Measurements from ENCODE around the gene CNBD2.

- no peak for TF ChIP-seq POLR2AphosphoS5 (IDR thresholded peaks at IDR 0.05; ENCODE audit: low read depth, low read length)
- TF ChIP-seq POLR2A (IDR thresholded peaks at IDR 0.05; ENCODE audit: low read depth, low read length): no peak
- TF ChIP-seq TAF1 (IDR thresholded peaks at IDR 0.05; ENCODE audit: low read depth, low read length): no peak
Observed at GRCh38 chr20:36002855-36003254, 34.5 kb downstream of the CNBD2 start.

Measured in GM12891 (cell line).